Activated CD8-positive, alpha-beta memory T cell treated with anti-CD3 and anti-CD28 coated beads for 4 hours (primary cell): ENCODE measurements around the gene H19.

Source experiments
- DNase-seq, 2 donors: peaks; one replicate each; pipeline ENCODE4 v3.0.0-alpha.2; 2020; ENCODE audit warnings: low read depth in 2 of 2

H19 gene

GRCh38 chr11:1997755-1998154 is at the start of gene H19:
Gene H19, minus strand, starts transcription at chr11:1997842.
- DNase-seq, result no peak

GRCh38 chr11:2041963-2042362 is 44.3 kb upstream of the H19 start:
- DNase-seq, result no peak

DNA sequence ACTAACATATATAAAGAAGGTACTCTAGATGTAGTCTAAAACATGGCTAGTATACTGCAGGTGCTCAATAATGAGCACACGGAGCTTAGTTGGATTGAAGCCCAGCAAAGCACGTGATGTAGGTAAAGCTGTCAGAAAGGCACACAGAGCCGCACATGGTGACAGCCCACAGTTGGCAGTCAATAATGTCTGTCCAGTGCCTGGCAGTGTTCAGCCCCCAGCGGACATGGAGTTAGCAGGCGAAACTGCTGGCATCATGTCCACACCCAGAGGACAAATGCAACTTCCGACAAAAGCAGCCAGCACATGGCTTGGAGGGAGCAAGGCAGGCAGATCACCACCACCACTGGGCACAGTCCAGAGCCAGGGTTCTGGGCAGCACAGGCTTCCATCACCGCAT is 43.5 kb upstream of the H19 start:
- no peak for DNase-seq

GRCh38 chr11:2039198-2039759 is 41.6 kb upstream of the H19 start:
- DNase-seq, result no peak

DNA sequence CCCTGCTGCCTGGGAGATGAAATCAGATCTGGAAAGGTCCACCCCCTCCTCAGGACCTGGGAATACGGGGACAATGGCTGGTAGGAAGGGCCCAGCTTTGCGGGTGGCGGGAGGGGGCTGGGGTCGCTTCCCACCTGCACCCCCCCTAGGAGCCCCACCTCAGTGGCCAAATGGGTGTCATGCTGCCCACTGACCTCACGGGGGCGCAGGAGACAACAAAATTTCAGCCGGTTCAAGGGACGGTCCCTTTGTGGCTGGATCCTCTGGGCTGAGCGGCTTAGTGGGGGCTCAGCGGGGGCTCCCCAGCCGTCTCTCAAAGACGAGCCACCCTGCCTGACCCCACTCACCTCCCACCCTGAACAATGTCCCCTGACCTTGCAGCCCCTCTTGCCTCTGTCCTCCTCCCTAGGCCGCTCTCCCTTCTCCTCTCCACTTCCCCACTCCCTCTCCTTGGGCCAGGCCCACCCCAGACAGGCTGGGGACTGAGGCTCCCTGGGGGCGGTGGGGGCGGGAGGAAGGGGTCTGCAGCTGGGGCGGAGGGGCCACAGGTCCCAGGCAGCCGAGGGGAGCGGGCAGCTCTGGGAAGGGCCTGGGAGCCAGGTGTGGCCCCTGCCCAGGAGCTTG is 39.3 kb upstream of the H19 start:
- DNase-seq, result no peak

GRCh38 chr11:2035382-2035781 is 37.7 kb upstream of the H19 start:
- no peak for DNase-seq

DNA sequence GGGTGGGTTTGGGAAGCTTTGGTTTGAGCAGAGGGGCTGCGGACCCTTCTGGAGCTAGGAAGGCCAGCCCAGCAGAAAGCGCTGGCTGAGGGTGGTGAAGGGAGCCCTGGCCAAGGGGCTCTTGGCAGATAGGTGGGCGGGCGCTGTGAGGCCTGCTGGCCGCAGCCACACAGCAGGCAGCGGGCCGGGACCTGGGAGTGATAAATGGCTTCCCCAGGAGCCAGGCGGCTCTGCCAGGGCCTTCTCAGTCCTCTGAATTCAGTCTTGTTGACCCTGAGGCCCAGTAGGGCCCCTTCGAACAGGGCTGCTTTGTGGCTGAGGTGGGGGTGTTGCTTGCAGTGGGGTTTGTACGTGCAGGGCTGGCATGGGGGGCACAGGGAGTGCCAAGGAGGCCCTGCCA is 33.4 kb upstream of the H19 start:
- DNase-seq, result no peak

- no peak for DNase-seq
Observed at GRCh38 chr11:2027708-2028107, 30.1 kb upstream of the H19 start.

DNA sequence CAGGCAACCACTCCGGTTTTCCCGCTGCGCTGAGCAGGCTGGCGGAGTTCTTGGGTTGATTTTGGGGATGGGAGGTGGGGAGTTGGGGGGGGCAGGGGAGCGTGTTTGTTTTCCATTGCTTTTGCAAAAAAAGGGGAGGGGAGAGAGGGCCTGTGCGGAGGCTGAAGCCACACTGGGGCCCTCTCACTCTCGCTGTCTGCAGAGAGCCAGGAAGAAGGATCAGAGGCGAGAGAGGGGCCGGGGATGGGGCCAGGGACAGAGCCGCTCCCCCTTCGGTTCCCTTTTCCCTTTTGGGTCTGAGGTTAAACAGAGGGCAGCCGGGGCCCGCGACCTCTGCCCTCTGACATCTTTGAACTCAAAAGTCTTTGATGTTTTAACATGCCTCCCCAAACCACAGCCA is 17.4 kb upstream of the H19 start:
- no peak for DNase-seq

- DNase-seq, result no peak
Observed at GRCh38 chr11:2012440-2012839, 14.8 kb upstream of the H19 start.

DNA sequence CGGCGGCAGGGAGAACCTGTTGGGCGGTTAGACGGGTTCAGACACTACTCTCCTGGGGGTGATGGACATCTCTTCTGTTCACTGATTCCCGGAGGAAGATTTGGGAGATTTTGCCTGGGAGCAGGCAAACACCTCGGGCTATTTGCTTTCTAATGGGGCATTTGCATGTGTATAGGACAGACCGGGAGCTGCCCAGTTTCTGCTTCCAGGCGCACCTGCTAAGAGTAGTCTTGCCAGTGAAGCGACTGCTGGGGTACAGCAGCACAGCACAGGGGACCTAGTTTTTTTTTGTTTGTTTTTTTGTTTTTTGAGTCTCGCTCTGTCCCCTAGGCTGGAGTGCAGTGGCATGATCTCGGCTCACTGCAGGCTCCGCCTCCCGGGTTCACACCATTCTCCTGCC is 6.8 kb upstream of the H19 start:
- DNase-seq, result no peak

- DNase-seq, result no peak
Observed at GRCh38 chr11:2002807-2003206, 5.2 kb upstream of the H19 start.

- DNase-seq, result no peak
Observed at GRCh38 chr11:2002042-2002776, 4.6 kb upstream of the H19 start.

GRCh38 chr11:1998861-1999260 is 1.2 kb upstream of the H19 start:
- DNase-seq, result no peak

- no peak for DNase-seq
Observed at GRCh38 chr11:1998290-1998689, 648 bp upstream of the H19 start.

DNA sequence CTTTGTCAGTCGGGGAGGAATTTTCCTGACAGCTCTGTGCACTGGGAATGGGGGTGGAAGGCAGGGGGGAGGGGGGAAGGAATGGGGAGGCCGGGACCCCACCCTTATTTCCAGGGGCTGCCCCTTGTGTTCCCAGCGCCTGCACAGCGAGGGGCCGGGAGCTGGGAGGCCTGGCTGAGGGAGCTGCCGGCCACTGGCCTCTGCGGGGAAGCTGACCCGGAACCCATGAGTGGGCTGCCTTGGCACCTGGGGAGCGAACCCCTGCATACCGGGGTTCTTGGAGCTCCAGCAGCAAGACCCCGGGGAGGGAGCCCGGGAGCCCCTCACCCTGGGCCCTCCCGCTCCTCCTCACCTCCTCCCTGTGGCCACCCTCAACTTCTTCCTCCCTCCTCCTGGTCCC is 3.5 kb downstream of the H19 start:
- no peak for DNase-seq

DNA sequence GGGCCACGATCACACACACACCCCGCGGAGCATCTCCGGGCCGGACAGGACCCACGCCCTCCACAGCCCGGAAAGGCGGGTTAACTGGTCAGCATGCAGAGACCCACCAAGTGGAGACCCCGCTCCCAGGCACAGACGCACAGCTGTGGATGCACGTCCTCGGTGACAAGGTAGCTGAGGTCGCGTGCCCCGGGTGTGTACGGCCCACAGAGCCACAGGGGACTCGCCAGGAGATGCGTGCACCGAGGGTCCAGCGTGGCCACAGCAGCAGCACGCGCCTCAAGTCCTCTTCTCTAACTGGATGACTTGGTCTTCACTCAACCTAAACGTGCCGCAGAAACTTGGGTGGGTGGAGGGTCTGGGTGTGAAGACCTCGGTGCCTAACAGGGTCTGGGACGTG is 5.5 kb downstream of the H19 start:
- no peak for DNase-seq

GRCh38 chr11:1990872-1991578 is 6.6 kb downstream of the H19 start:
- no peak for DNase-seq

DNA sequence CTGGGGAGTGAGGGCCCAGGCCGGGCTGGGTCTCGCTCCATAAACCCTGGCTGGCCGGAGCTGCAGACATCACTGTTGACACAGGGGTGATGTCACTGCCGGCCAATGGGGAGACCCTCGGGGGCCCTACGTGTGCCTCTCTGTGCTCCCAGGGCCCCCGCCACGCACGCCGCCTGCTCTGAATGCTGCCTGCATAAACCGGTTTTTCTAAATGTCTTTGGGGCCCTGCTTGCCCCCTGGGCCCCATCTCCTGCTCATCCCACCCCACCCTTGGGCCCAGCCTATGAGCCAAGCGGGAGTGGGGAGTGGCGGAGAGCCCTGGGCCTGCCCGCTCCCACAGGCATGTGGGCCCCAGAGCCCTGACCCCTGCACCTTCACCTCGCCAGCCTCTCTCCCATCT is 7.7 kb downstream of the H19 start:
- DNase-seq, result no peak

- DNase-seq, result no peak
Observed at GRCh38 chr11:1988667-1989317, 8.8 kb downstream of the H19 start.

GRCh38 chr11:1988174-1988573 is 9.5 kb downstream of the H19 start:
- no peak for DNase-seq

DNA sequence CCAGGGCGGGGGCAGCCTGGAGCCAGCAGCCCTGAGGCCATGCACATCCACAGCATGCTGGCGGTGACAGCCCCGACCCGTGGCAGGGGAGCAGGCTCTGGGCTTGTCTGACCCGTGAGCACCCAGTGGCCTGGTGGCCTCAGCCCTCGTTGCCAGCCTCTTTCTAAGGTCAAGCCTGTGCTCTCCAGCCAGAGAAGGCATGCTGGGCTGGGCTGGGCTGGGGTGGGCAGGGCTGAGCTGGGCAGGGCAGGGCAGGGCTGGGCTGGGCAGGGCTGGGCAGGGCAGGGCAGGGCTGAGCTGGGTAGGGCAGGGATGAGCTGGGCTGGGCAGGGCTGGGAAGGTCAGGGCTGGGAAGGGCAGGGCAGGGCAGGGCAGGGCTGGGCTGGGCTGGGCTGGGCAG is 10.6 kb downstream of the H19 start:
- DNase-seq, result no peak
